SU-DHL-6 (cell line): ENCODE measurements around the gene PIP5K1B.

ENCODE experiments used
- H2AFZ ChIP-seq: fragments of 200-600 bp; sonication (generic); 2 replicates; pipeline ENCODE4 v1.6.1; 2014; ENCODE audit warnings: low read depth, mild to moderate bottlenecking, moderate library complexity, mixed read lengths, antibody characterized with exemption, low read length; ENCODE audit not compliant: severe bottlenecking
- H3F3A ChIP-seq: fragments of 200-600 bp; shearing (Covaris generic); 2 replicates; pipeline ENCODE4 v1.6.0; 2016; ENCODE audit warnings: antibody characterized with exemption, mild to moderate bottlenecking; ENCODE audit not compliant: insufficient read depth
- H3K27ac ChIP-seq: fragments of 200-600 bp; sonication (generic); 2 replicates; pipeline ENCODE4 v1.5.1; 2016; ENCODE audit warnings: low read depth, mild to moderate bottlenecking, low read length, moderate library complexity, mixed read lengths
- H3K27me3 ChIP-seq: fragments of 200-600 bp; sonication (generic), shearing (Covaris generic); 2 replicates; pipeline ENCODE4 v1.6.0; 2014; ENCODE audit warnings: mild to moderate bottlenecking, low read length
- H3K36me3 ChIP-seq: fragments of 200-600 bp; sonication (generic); 2 replicates; pipeline ENCODE4 v1.6.1; 2014; ENCODE audit warnings: mild to moderate bottlenecking, low read length, mixed read lengths
- H3K4me2 ChIP-seq: fragments of 300-600, 200-600 bp; shearing (Covaris generic), sonication (generic); 2 replicates; pipeline ENCODE4 v1.6.0; 2014; ENCODE audit warnings: low read length, low read depth, mild to moderate bottlenecking; ENCODE audit not compliant: poor library complexity, severe bottlenecking
- H3K4me3 ChIP-seq: fragments of 200-600 bp; sonication (generic); 2 replicates; pipeline ENCODE4 v1.5.1; 2014; ENCODE audit warnings: antibody characterized with exemption, low read length, mild to moderate bottlenecking, mixed read lengths; ENCODE audit not compliant: insufficient read depth, poor library complexity, severe bottlenecking
- H3K79me2 ChIP-seq: fragments of 200-600 bp; sonication (generic); 2 replicates; pipeline ENCODE4 v1.6.1; 2014; ENCODE audit warnings: mild to moderate bottlenecking, low read length, moderate library complexity; ENCODE audit not compliant: insufficient read depth
- H3K9ac ChIP-seq: fragments of 200-600 bp; sonication (generic); 2 replicates; pipeline ENCODE4 v1.7.0; 2014; ENCODE audit warnings: mild to moderate bottlenecking, low read length
- H3K9me2 ChIP-seq: fragments of 200-600 bp; sonication (generic); replicated peaks from 2 replicates; pipeline ENCODE4 v1.6.1; 2014; ENCODE audit warnings: low read length; ENCODE audit not compliant: insufficient read depth
- H3K9me3 ChIP-seq: fragments of 200-600 bp; sonication (generic); 2 replicates; pipeline ENCODE4 v1.6.1; 2014; ENCODE audit warnings: low read length, mixed read lengths; ENCODE audit not compliant: insufficient read depth
- H4K20me1 ChIP-seq: fragments of 200-600 bp; sonication (generic); 2 replicates; pipeline ENCODE4 v1.6.1; 2014; ENCODE audit warnings: low read depth, mild to moderate bottlenecking, antibody characterized with exemption, low read length, moderate library complexity, mixed read lengths
- EZH2phosphoT487 ChIP-seq: fragments of 200-600 bp; sonication (generic), shearing (Covaris generic); conservative IDR thresholded peaks from 2 replicates; pipeline ENCODE4 v1.6.1; 2018; ENCODE audit warnings: mild to moderate bottlenecking, antibody characterized with exemption, low read length, moderate library complexity, mixed read lengths
- TF ChIP-seq, protein P1 (sequence below): fragments of 200-600 bp; sonication (generic); IDR thresholded peaks from one replicate; pipeline ENCODE4 v1.5.1; 2017; ENCODE audit warnings: antibody characterized with exemption, mild to moderate bottlenecking, low read length, moderate library complexity; ENCODE audit not compliant: insufficient read depth, poor library complexity, severe bottlenecking

Gene PIP5K1B

DNA sequence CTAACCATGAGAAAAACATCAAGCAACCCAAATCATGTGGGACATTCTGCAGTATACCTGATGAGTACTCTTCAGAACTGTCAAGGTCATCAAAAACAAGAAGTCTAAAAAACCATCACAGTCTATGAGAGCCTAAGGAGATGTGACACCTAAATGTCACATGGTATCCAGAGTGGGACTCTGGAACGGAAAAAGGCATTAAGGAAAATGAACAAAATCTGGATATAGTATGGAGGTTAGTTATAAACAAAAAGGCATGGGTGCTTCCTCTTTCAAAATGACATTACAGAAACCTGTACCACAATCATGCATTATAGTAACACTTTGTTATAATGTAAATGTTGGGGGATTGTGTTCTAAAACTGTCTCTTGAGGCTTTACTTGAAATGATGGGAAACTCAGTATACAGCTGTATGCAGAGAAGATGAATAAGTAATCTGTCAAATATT, 261.5 kb downstream of the PIP5K1B start:
- Histone ChIP-seq H3K9me2 (no peaks in the 10 kb centered on the region), H3K9me3 (no peaks in the 10 kb centered on the region), H3F3A (no peaks in the 10 kb centered on the region), H3K27me3 (no peaks in the 10 kb centered on the region), H3K4me2 (no peak overlapping the region), H3K27ac (no peak overlapping the region), H3K4me3 (no peak overlapping the region), H3K36me3 (no peaks in the 10 kb centered on the region), H3K79me2 (no peaks in the 10 kb centered on the region), H3K9ac (no peak overlapping the region), H4K20me1 (no peaks in the 10 kb centered on the region), H2AFZ (no peak overlapping the region)
- TF ChIP-seq EZH2phosphoT487 = no peak
- TF ChIP-seq, protein P1, sequence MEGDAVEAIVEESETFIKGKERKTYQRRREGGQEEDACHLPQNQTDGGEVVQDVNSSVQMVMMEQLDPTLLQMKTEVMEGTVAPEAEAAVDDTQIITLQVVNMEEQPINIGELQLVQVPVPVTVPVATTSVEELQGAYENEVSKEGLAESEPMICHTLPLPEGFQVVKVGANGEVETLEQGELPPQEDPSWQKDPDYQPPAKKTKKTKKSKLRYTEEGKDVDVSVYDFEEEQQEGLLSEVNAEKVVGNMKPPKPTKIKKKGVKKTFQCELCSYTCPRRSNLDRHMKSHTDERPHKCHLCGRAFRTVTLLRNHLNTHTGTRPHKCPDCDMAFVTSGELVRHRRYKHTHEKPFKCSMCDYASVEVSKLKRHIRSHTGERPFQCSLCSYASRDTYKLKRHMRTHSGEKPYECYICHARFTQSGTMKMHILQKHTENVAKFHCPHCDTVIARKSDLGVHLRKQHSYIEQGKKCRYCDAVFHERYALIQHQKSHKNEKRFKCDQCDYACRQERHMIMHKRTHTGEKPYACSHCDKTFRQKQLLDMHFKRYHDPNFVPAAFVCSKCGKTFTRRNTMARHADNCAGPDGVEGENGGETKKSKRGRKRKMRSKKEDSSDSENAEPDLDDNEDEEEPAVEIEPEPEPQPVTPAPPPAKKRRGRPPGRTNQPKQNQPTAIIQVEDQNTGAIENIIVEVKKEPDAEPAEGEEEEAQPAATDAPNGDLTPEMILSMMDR = no peak

DNA sequence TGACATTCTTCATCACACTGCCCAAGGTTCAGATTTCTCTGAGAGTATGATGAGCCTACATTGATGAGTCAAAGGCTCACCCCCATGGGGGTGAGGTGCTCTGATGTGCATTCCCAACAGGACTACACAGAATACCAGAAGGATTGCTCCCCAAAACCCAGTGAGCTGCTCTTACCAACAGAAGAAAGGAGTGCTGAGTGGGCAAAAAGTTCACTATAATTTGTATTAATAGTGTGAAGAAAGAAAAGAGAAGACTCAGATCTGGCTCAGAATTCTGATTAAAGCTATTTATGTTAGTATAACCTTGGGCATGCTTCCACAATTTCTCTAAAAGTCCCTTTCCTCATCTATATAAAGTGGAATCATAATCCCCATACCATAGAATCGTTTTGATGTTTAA, 262.8 kb downstream of the PIP5K1B start:
- no peak overlapping the region for H3K4me2 ChIP-seq
- H3K27ac ChIP-seq = no peak overlapping the region
- H3K9me3 ChIP-seq = no peaks in the 10 kb centered on the region
- H3K9ac ChIP-seq = no peak overlapping the region
- no peaks in the 10 kb centered on the region for H3K27me3 ChIP-seq
- TF ChIP-seq EZH2phosphoT487 = no peak
- TF ChIP-seq, protein P1 = no peak
- H3K79me2 ChIP-seq = no peaks in the 10 kb centered on the region
- H3F3A ChIP-seq = no peaks in the 10 kb centered on the region
- no peak overlapping the region for H3K4me3 ChIP-seq
- no peaks in the 10 kb centered on the region for H3K36me3 ChIP-seq
- no peak overlapping the region for H2AFZ ChIP-seq
- H4K20me1 ChIP-seq = no peaks in the 10 kb centered on the region
- H3K9me2 ChIP-seq = no peaks in the 10 kb centered on the region

- Histone ChIP-seq H3K4me2 (no peak overlapping the region), H3K9me2 (no peaks in the 10 kb centered on the region), H3K27me3 (no peaks in the 10 kb centered on the region), H3K36me3 (no peaks in the 10 kb centered on the region), H3K27ac (no peak overlapping the region), H3K79me2 (no peaks in the 10 kb centered on the region), H4K20me1 (no peaks in the 10 kb centered on the region), H3K9me3 (no peaks in the 10 kb centered on the region), H3K9ac (no peak overlapping the region), H3F3A (no peaks in the 10 kb centered on the region), H2AFZ (no peak overlapping the region), H3K4me3 (no peak overlapping the region)
- no peak for TF ChIP-seq EZH2phosphoT487
- TF ChIP-seq, protein P1 = no peak
Measured at GRCh38 chr9:68969538-68969937, 264.5 kb downstream of the PIP5K1B start.
